RWPE1 (cell line): ENCODE data around the gene ARMC5.
A peak's percentile ranks its signal among the peaks of the same experiment; 100 is the strongest.

Experiments used
- CTCF ChIA-PET: fragments of 350-600 bp; sonication (Branson Sonifier 250); formaldehyde crosslinking; extraction: SDS; loops from one replicate; lab custom pipeline; 2021; lab: Yijun Ruan, JAX
- POLR2A ChIA-PET: fragments of 400-600 bp; formaldehyde crosslinking; extraction: SDS; loops from one replicate; lab custom pipeline; 2020; ENCODE audit warnings: antibody characterized with exemption; ENCODE audit not compliant: low non-redundant PET; lab: Yijun Ruan, JAX
- DNase-seq: peaks from one replicate; pipeline ENCODE4 v3.0.0; 2012; ENCODE audit warnings: low spot score
- H3K27ac ChIP-seq: fragments of 450-650 bp; 2 replicates; pipeline ENCODE4 v1.5.1; 2017
- TF ChIP-seq, protein P1 (sequence below): fragments of 450-650 bp; conservative IDR thresholded peaks from 2 replicates; pipeline ENCODE4 v1.5.1; 2017; ENCODE audit warnings: low read depth, mild to moderate bottlenecking

ARMC5 gene

DNA sequence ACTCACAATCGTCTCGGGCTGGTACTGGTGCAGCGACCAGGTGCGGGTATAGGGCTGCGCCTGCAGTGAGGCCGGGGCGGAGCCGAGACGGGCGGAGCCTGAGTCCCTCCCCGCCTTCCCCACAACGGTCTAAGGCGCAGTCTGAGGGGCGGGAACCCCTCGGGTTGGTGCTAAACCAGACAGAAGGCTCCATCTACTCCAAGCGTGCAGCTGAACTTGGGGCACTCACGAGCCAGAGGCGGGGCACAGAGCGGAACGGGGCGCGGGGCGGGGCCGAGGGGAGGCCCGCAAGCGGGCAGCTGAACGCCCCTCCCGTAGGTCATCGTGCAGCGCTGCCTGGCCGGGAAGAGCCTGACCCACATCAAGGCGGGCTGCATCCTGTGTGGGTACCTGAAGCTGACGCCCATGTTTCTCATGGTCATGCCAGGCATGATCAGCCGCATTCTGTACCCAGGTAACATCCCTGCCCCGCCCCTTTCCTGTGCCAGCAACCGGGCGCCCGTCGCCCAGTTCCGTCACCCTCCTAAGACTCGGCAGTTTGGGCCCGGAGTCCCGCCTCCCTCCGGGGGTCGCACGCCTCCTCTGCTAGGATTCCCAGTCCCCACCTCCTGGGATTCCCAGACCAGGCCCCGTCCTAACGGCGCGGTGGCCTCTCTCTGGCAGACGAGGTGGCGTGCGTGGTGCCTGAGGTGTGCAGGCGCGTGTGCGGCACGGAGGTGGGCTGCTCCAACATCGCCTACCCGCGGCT is 28.6 kb downstream of the ARMC5 start:
- TF ChIP-seq, protein P1, sequence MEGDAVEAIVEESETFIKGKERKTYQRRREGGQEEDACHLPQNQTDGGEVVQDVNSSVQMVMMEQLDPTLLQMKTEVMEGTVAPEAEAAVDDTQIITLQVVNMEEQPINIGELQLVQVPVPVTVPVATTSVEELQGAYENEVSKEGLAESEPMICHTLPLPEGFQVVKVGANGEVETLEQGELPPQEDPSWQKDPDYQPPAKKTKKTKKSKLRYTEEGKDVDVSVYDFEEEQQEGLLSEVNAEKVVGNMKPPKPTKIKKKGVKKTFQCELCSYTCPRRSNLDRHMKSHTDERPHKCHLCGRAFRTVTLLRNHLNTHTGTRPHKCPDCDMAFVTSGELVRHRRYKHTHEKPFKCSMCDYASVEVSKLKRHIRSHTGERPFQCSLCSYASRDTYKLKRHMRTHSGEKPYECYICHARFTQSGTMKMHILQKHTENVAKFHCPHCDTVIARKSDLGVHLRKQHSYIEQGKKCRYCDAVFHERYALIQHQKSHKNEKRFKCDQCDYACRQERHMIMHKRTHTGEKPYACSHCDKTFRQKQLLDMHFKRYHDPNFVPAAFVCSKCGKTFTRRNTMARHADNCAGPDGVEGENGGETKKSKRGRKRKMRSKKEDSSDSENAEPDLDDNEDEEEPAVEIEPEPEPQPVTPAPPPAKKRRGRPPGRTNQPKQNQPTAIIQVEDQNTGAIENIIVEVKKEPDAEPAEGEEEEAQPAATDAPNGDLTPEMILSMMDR: no peak
- ChIA-PET POLR2A (interaction anchor here (0.5 kb wide), 1 partner anchor 449 kb away, joined by 3 read pairs; no protein-coding TSS in a partner anchor), CTCF (interaction anchor here (0.8 to 1.2 kb wide), 3 partner anchors 16 to 381 kb away, joined by 3 read pairs; no protein-coding TSS in a partner anchor)
- H3K27ac ChIP-seq: peak overlapping the region; percentile 22; the same call in 1 of the 2 replicates
- DNase-seq: peak; percentile 65

GRCh38 chr16:31488468-31489297 is 29.4 kb downstream of the ARMC5 start:
- POLR2A ChIA-PET: no interaction called here
- no peak for DNase-seq
- no peak overlapping the region for H3K27ac ChIP-seq
- TF ChIP-seq, protein P1: no peak
- CTCF ChIA-PET: interaction anchor here (0.6 to 1.2 kb wide), 3 partner anchors 16 to 28 kb away, joined by 3 to 4 read pairs (median 3); no protein-coding TSS in a partner anchor

DNA sequence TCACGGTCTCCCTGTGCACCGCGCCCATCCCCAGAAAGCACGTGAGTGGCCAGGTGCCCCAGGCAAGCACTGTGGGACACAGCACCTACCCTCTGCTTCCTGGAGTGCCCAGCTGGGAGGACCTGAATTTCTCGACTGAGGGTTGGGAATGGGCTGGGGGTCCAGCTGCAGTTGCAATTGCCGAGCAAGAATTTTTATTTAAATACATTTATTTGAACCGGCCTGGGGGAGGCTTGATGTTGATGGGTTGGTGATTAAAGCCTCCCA is 29.9 kb downstream of the ARMC5 start:
- DNase-seq: no peak
- TF ChIP-seq, protein P1: no peak
- ChIA-PET CTCF (interaction anchor here (0.6 kb wide), 1 partner anchor 22 kb away, joined by 4 read pairs; no protein-coding TSS in a partner anchor), POLR2A (no interaction called here)
- H3K27ac ChIP-seq: no peak overlapping the region

GRCh38 chr16:31489616-31490584 is 30.6 kb downstream of the ARMC5 start:
- ChIA-PET CTCF (no interaction called here), POLR2A (no interaction called here)
- TF ChIP-seq, protein P1: no peak
- H3K27ac ChIP-seq: peak overlapping the region; percentile 14
- no peak for DNase-seq

DNA sequence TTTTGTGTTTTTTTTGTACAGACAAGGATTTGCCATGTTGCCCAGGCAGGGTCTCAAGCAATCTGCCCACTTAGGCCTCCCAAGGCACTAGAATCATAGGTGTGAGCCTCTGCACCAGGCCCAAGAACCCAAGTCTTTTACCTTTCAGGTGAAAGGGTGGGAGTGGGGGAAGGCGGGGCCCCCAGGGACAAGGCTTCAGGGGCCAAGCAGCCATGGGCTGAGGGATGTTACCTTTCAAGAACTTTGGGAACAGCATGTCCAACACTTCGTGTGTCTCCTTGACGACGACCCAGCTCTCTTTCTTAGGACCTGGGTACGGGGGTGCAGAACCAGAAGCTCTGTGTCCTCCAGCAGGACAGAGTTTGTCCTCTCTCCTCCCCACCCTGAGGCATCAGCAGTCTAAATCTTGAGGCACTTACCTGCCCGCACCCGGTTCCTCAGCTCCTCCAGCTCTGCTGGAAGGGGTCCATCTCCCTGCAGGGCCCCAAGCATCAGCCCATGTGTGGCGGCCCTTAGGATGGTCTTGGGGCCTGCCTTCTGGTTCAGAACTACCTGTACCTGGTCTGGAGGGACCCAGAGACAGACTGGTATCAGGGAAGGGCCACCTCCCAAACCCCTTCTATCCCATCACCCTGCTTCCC is 32.6 kb downstream of the ARMC5 start:
- no peak for DNase-seq
- H3K27ac ChIP-seq: no peak overlapping the region
- ChIA-PET POLR2A (no interaction called here), CTCF (interaction anchor here (0.6 to 1.0 kb wide), 2 partner anchors 19 to 369 kb away, joined by 3 to 5 read pairs; no protein-coding TSS in a partner anchor)
- TF ChIP-seq, protein P1: no peak
